ENCODE data around the gene C12orf43.

C12orf43 gene

DNA sequence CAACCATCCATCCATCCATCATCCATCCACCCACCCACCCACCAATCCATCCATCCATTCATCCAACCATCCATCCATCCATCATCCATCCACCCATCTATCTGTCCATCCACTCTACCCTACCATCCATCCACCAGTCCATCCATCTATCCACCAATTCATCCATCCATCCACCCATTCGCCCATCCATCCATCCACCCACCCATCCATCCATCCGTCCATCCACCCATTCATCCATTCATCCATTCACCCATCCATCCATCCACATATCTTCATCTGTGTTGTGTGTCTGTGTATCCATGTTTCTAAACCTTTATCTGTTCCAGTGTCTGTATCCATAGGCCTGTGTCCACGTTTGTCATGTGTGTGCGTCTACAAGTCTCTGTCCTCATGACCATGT is 28.1 kb downstream of the C12orf43 start:
- Histone ChIP-seq H3K4me3 (ENCODE audit: low read depth, low read length) (no peak overlapping the region), H3K36me3 (ENCODE audit: control insufficient read depth in 2 of 2, insufficient read depth in 1 of 2, low read length in 2 of 2) (no peaks in the 10 kb centered on the region), H3K27ac (ENCODE audit: extremely low read depth, low read depth, low read length) (no peak overlapping the region), H3K4me1 (ENCODE audit: control insufficient read depth, insufficient read depth, low read length) (no peaks in the 10 kb centered on the region), H3K9me3 (ENCODE audit: control insufficient read depth, insufficient read depth, low read depth, low read length) (no peaks in the 10 kb centered on the region)
- POLR2A ChIA-PET, result no interaction called here
- peak; percentile 94 for TF ChIP-seq ZBTB17 (tag by site-specific recombination; IDR thresholded peaks at IDR 0.05)
- peak; percentile 97 for TF ChIP-seq ZNF366 (tag by site-specific recombination; conservative IDR thresholded peaks at IDR 0.05)
- TF ChIP-seq ZNF266 (tag by site-specific recombination; IDR thresholded peaks at IDR 0.05; ENCODE audit: low read depth), result no peak
- CTCF ChIA-PET, result no interaction called here

DNA sequence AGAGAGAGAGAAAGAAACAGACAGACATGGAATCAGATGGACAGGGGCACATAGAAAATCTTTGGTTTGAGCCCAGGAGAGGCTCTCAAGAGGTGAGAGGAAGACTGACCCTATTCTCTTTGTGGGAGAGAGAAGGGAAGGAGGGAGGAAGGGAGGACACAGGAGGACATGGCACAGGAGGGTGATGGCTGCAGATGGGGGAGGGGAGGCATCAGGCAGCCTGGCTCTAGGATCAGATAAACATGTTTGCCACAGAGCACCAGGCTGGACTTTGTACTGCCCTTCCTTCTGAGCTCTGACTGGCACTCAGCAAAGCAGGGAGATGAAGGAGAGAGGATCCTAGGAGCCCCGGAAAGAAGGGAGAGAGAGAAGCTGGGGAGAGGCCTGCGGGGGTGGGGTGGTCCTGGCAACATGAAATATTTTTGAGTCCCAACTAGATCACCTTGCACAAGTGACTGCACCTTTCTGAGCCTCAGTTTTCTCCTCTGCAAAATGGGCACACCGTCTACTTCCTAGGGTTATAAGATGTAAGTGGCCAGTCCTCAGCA is 31.9 kb downstream of the C12orf43 start:
- H3K9me3 ChIP-seq (ENCODE audit: control insufficient read depth, insufficient read depth, low read depth, low read length), result no peaks in the 10 kb centered on the region
- CTCF ChIA-PET, result interaction anchor here (0.6 kb wide), 1 partner anchor 9 kb away, joined by 3 read pairs; no protein-coding TSS in a partner anchor
- H3K4me3 ChIP-seq (ENCODE audit: low read depth, low read length), result no peak overlapping the region
- no peak for TF ChIP-seq ZNF155 (tag by site-specific recombination; IDR thresholded peaks at IDR 0.05)
- TF ChIP-seq ZNF366 (tag by site-specific recombination; conservative IDR thresholded peaks at IDR 0.05), result peak; percentile 72; the same call in 1 of the 2 replicates
- no peaks in the 10 kb centered on the region for H3K4me1 ChIP-seq (ENCODE audit: control insufficient read depth, insufficient read depth, low read length)
- POLR2A ChIA-PET, result no interaction called here
- H3K27ac ChIP-seq (ENCODE audit: extremely low read depth, low read depth, low read length), result no peak overlapping the region
- no peaks in the 10 kb centered on the region for H3K36me3 ChIP-seq (ENCODE audit: control insufficient read depth in 2 of 2, insufficient read depth in 1 of 2, low read length in 2 of 2)

DNA sequence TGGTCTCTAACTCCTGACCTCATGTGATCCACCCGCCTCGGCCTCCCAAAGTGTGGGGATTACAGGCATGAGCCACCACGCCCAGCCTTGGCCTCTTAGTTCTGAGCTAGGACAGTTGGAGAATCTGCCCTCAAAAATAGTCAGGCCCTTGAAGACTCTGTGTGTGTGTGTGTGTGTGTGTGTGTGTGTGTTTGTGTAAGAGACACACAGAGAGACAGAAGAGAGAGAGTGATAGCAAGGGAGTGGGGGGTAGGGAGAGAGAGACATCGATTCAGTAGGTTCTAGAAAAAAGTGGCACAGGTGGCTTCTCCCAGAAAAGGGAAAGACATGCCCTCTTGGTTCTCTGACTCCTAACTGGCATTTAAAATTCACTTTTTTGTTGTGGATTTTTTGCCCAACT is 32.5 kb downstream of the C12orf43 start:
- ChIA-PET CTCF (interaction anchor here (0.5 to 1.3 kb wide), 4 partner anchors 8 to 897 kb away, joined by 3 to 5 read pairs (median 4); no protein-coding TSS in a partner anchor), POLR2A (interaction anchor here (1.2 kb wide), 1 partner anchor 17 kb away, joined by 3 read pairs; no protein-coding TSS in a partner anchor)
- no peaks in the 10 kb centered on the region for H3K4me1 ChIP-seq (ENCODE audit: control insufficient read depth, insufficient read depth, low read length)
- H3K4me3 ChIP-seq (ENCODE audit: low read depth, low read length), result no peak overlapping the region
- H3K9me3 ChIP-seq (ENCODE audit: control insufficient read depth, insufficient read depth, low read depth, low read length), result no peaks in the 10 kb centered on the region
- TF ChIP-seq ZNF707 (tag by site-specific recombination; IDR thresholded peaks at IDR 0.05) (no peak), ZNF701 (tag by site-specific recombination; IDR thresholded peaks at IDR 0.05) (no peak), ZBTB17 (tag by site-specific recombination; IDR thresholded peaks at IDR 0.05) (peak; percentile 43; the same call in 1 of the 2 replicates)
- TF ChIP-seq, protein P1, sequence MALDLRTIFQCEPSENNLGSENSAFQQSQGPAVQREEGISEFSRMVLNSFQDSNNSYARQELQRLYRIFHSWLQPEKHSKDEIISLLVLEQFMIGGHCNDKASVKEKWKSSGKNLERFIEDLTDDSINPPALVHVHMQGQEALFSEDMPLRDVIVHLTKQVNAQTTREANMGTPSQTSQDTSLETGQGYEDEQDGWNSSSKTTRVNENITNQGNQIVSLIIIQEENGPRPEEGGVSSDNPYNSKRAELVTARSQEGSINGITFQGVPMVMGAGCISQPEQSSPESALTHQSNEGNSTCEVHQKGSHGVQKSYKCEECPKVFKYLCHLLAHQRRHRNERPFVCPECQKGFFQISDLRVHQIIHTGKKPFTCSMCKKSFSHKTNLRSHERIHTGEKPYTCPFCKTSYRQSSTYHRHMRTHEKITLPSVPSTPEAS (tag by site-specific recombination; IDR thresholded peaks at IDR 0.05), result peak; percentile 49
- TF ChIP-seq, protein P2, sequence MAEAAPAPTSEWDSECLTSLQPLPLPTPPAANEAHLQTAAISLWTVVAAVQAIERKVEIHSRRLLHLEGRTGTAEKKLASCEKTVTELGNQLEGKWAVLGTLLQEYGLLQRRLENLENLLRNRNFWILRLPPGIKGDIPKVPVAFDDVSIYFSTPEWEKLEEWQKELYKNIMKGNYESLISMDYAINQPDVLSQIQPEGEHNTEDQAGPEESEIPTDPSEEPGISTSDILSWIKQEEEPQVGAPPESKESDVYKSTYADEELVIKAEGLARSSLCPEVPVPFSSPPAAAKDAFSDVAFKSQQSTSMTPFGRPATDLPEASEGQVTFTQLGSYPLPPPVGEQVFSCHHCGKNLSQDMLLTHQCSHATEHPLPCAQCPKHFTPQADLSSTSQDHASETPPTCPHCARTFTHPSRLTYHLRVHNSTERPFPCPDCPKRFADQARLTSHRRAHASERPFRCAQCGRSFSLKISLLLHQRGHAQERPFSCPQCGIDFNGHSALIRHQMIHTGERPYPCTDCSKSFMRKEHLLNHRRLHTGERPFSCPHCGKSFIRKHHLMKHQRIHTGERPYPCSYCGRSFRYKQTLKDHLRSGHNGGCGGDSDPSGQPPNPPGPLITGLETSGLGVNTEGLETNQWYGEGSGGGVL (tag by site-specific recombination; IDR thresholded peaks at IDR 0.05), result 0 out of 2 replicates have a peak, but pooled peaks have one; percentile 35
- H3K36me3 ChIP-seq (ENCODE audit: control insufficient read depth in 2 of 2, insufficient read depth in 1 of 2, low read length in 2 of 2), result no peaks in the 10 kb centered on the region
- H3K27ac ChIP-seq (ENCODE audit: extremely low read depth, low read depth, low read length), result no peak overlapping the region

DNA sequence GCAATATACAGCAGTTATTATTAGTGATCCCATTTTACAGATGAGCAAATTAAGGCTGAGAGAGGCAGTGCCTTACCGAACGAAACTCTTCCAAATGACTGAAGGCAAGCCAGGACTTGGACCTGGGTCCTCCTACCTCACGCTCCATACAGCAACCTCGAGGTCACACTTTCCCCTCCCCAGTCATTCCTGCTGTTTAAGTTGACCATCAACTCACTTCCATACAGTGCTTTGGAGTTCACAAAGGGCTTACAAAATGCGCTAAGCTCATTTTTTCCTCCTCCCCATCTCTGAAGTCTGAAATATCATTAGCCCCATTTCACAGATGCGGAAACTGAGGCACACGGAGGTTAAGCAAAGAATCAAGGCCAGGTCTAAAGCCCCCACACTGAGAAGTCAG is 33.6 kb downstream of the C12orf43 start:
- Histone ChIP-seq H3K36me3 (ENCODE audit: control insufficient read depth in 2 of 2, insufficient read depth in 1 of 2, low read length in 2 of 2) (no peaks in the 10 kb centered on the region), H3K9me3 (ENCODE audit: control insufficient read depth, insufficient read depth, low read depth, low read length) (no peaks in the 10 kb centered on the region), H3K27ac (ENCODE audit: extremely low read depth, low read depth, low read length) (no peak overlapping the region), H3K4me3 (ENCODE audit: low read depth, low read length) (no peak overlapping the region), H3K4me1 (ENCODE audit: control insufficient read depth, insufficient read depth, low read length) (no peaks in the 10 kb centered on the region)
- POLR2A ChIA-PET, result interaction anchor here (1.2 kb wide), 1 partner anchor 18 kb away, joined by 3 read pairs; no protein-coding TSS in a partner anchor
- CTCF ChIA-PET, result interaction anchor here (1.3 kb wide), 1 partner anchor 9 kb away, joined by 5 read pairs; no protein-coding TSS in a partner anchor
- TF ChIP-seq ZNF792 (tag by site-specific recombination; IDR thresholded peaks at IDR 0.05), result no peak
- TF ChIP-seq OVOL3 (tag by site-specific recombination; IDR thresholded peaks at IDR 0.05), result no peak
- no peak for TF ChIP-seq ZNF140 (tag by site-specific recombination; IDR thresholded peaks at IDR 0.05)
- no peak for TF ChIP-seq ZNF624 (tag by site-specific recombination; IDR thresholded peaks at IDR 0.05)
- no peak for TF ChIP-seq ZNF626 (tag by site-specific recombination; IDR thresholded peaks at IDR 0.05)
- TF ChIP-seq IKZF3 (tag by site-specific recombination; IDR thresholded peaks at IDR 0.05), result no peak
- no peak for TF ChIP-seq ZNF670 (tag by site-specific recombination; IDR thresholded peaks at IDR 0.05; ENCODE audit: low read depth)
- no peak for TF ChIP-seq SALL2 (tag by site-specific recombination; IDR thresholded peaks at IDR 0.05; ENCODE audit: borderline replicate concordance)
- TF ChIP-seq ZNF571 (tag by site-specific recombination; IDR thresholded peaks at IDR 0.05), result no peak
- no peak for TF ChIP-seq ZNF76 (tag by site-specific recombination; IDR thresholded peaks at IDR 0.05; ENCODE audit: borderline replicate concordance, low read depth)
- no peak for TF ChIP-seq ZNF133 (tag by site-specific recombination; IDR thresholded peaks at IDR 0.05)
- TF ChIP-seq, protein P3, sequence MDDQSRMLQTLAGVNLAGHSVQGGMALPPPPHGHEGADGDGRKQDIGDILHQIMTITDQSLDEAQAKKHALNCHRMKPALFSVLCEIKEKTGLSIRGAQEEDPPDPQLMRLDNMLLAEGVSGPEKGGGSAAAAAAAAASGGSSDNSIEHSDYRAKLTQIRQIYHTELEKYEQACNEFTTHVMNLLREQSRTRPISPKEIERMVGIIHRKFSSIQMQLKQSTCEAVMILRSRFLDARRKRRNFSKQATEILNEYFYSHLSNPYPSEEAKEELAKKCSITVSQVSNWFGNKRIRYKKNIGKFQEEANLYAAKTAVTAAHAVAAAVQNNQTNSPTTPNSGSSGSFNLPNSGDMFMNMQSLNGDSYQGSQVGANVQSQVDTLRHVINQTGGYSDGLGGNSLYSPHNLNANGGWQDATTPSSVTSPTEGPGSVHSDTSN (CRISPR knock-in tag; IDR thresholded peaks at IDR 0.05), result no peak
- TF ChIP-seq, protein P1 (tag by site-specific recombination; IDR thresholded peaks at IDR 0.05), result no peak
- no peak for TF ChIP-seq ZNF549 (tag by site-specific recombination; IDR thresholded peaks at IDR 0.05)
- TF ChIP-seq ZNF394 (tag by site-specific recombination; IDR thresholded peaks at IDR 0.05; ENCODE audit: borderline replicate concordance), result no peak
- TF ChIP-seq ZBTB21 (tag by site-specific recombination; IDR thresholded peaks at IDR 0.05), result no peak
